Measurements from ENCODE around the gene SNX9. TPM values are rescaled to one million over a fixed set of nuclear protein-coding genes. Genes with fewer than 3 reads are reported as not detected.
A peak's percentile ranks its signal among the peaks of the same experiment; 100 is the strongest.
"Not testable (repeated sequence)": the region's sequence is repeated elsewhere in the genome, so short reads cannot be mapped to it uniquely, and the experiment has no call there.

SNX9 gene
- total RNA-seq, 6 donors from 2014 or later, result 13.6 to 31.6 (median 19.0) TPM

GRCh38 chr6:157853902-157854502, 31.0 kb downstream of the SNX9 start:
- WGBS, 2 donors, result 87 to 89% methylated on average over 1 of the region's 1 CpG
- no peak for DNase-seq
- H3K36me3 ChIP-seq, result no peaks in the 10 kb centered on the region
- no peak overlapping the region for H3K4me3 ChIP-seq
- H3K27ac ChIP-seq, result no peak overlapping the region
- peaks cover 0 to 17% (median 7%) of the 10 kb centered on the region in 4 donors for H3K9me3 ChIP-seq
- no peak for TF ChIP-seq EP300 (IDR thresholded peaks at IDR 0.05)
- TF ChIP-seq POLR2A (IDR thresholded peaks at IDR 0.05), result no peak
- no peak for TF ChIP-seq POLR2AphosphoS5 (IDR thresholded peaks at IDR 0.05)
- TF ChIP-seq CTCF (IDR thresholded peaks at IDR 0.05), result no peak
- no peaks in the 10 kb centered on the region for H3K27me3 ChIP-seq
- ATAC-seq (ENCODE audit: low FRiP score in 2 of 2), result no peak
- H3K4me1 ChIP-seq, result peaks cover 0 to 5% (median 0%) of the 10 kb centered on the region in 4 donors

- Histone ChIP-seq H3K27me3 (no peaks in the 10 kb centered on the region), H3K4me3 (no peak overlapping the region), H3K4me1 (peaks cover 3 to 11% (median 5%) of the 10 kb centered on the region in 4 donors), H3K9me3 (peaks cover 0 to 17% (median 7%) of the 10 kb centered on the region in 4 donors), H3K27ac (no peak overlapping the region), H3K36me3 (no peaks in the 10 kb centered on the region)
- WGBS, 2 donors, result 89 to 91% methylated on average over 5 of the region's 5 CpGs
- no peak for ATAC-seq (ENCODE audit: low FRiP score in 2 of 2)
- no peak for DNase-seq
- TF ChIP-seq POLR2A (IDR thresholded peaks at IDR 0.05), result no peak
- TF ChIP-seq EP300 (IDR thresholded peaks at IDR 0.05), result no peak
- TF ChIP-seq CTCF (IDR thresholded peaks at IDR 0.05), result no peak
- no peak for TF ChIP-seq POLR2AphosphoS5 (IDR thresholded peaks at IDR 0.05)
Observed at GRCh38 chr6:157855325-157855724, 32.3 kb downstream of the SNX9 start.

- ATAC-seq (ENCODE audit: low FRiP score in 2 of 2), result peak in 1 of 2 donors; percentile 76
- peaks cover 0 to 17% (median 7%) of the 10 kb centered on the region in 4 donors for H3K9me3 ChIP-seq
- 71 to 79% methylated on average over 10 of the region's 10 CpGs for WGBS, 2 donors
- H3K36me3 ChIP-seq, H3K27me3 ChIP-seq, DNase-seq, H3K27ac ChIP-seq, H3K4me3 ChIP-seq: not testable (repeated sequence)
- H3K4me1 ChIP-seq, result peaks cover 4 to 16% (median 8%) of the 10 kb centered on the region in 4 donors
Observed at GRCh38 chr6:157855804-157856203, 32.8 kb downstream of the SNX9 start.

GRCh38 chr6:157858664-157859063, 35.6 kb downstream of the SNX9 start:
- H3K27me3 ChIP-seq; H3K4me3 ChIP-seq; DNase-seq; H3K9me3 ChIP-seq; H3K27ac ChIP-seq; H3K36me3 ChIP-seq; ATAC-seq (ENCODE audit: low FRiP score in 2 of 2): not testable (repeated sequence)
- H3K4me1 ChIP-seq, result peaks cover 4 to 21% (median 14%) of the 10 kb centered on the region in 4 donors
- 90 to 91% methylated on average over 1 of the region's 1 CpG for WGBS, 2 donors

GRCh38 chr6:157859775-157860504, 36.9 kb downstream of the SNX9 start:
- no peak for TF ChIP-seq POLR2A (IDR thresholded peaks at IDR 0.05)
- TF ChIP-seq CTCF (IDR thresholded peaks at IDR 0.05), result no peak
- TF ChIP-seq EP300 (IDR thresholded peaks at IDR 0.05), result no peak
- no peak for TF ChIP-seq POLR2AphosphoS5 (IDR thresholded peaks at IDR 0.05)
- H3K9me3 ChIP-seq, result no peaks in the 10 kb centered on the region
- H3K4me3 ChIP-seq, result no peak overlapping the region
- WGBS, 2 donors, result 53 to 63% methylated on average over 7 of the region's 7 CpGs
- H3K27me3 ChIP-seq, result no peaks in the 10 kb centered on the region
- DNase-seq (no peak), ATAC-seq (ENCODE audit: low FRiP score in 2 of 2) (no peak)
- H3K4me1 ChIP-seq, result peaks cover 4 to 21% (median 14%) of the 10 kb centered on the region in 4 donors
- H3K27ac ChIP-seq, result no peak overlapping the region
- H3K36me3 ChIP-seq, result no peaks in the 10 kb centered on the region

All from upper lobe of left lung (tissue), 6 donors.